H1 (cell line): ENCODE data around the gene DAGLA. TPM values are rescaled to one million over a fixed set of nuclear protein-coding genes. Genes with fewer than 3 reads are reported as not detected.

Source experiments
- CTCF ChIA-PET: fragments of 300-600 bp; sonication (Branson Sonifier 250); formaldehyde crosslinking; loops from one replicate; lab custom pipeline; 2021; ENCODE audit not compliant: partially characterized antibody; lab: Charles Lee
- POLR2A ChIA-PET: fragments of 300-600 bp; sonication (Branson Sonifier 250); formaldehyde crosslinking; loops from one replicate; lab custom pipeline; 2021; ENCODE audit warnings: inconsistent platforms; ENCODE audit not compliant: partially characterized antibody; lab: Charles Lee
- DNase-seq, 2 experiments: peaks; one replicate each; pipeline versions ENCODE4 v3.0.0 to v3.0.0-alpha.2; 2010 to 2022; ENCODE audit warnings: low spot score in 2 of 2, low read depth in 1 of 2, mixed read lengths in 1 of 2
- FAIRE-seq: peaks from 2 replicates; lab custom pipeline; 2011; peaks lifted over from hg19 to GRCh38; lab: Jason Lieb, UNC
- H2AFZ ChIP-seq: 2 replicates; pipeline ENCODE4 v1.8.1; 2012; ENCODE audit warnings: low read length, inconsistent platforms
- H2AK5ac ChIP-seq: 2 replicates; pipeline ENCODE4 v1.6.1; 2013; ENCODE audit warnings: low read depth, low read length
- H2BK120ac ChIP-seq: replicated peaks from 2 replicates; pipeline ENCODE3; 2013; ENCODE audit warnings: low read depth, low read length, inconsistent platforms
- H2BK12ac ChIP-seq: 2 replicates; pipeline ENCODE4 v1.6.1; 2013; ENCODE audit warnings: low read depth, low read length
- H2BK15ac ChIP-seq: 2 replicates; pipeline ENCODE4 v1.6.1; 2013; ENCODE audit warnings: low read length
- H2BK20ac ChIP-seq: 2 replicates; pipeline ENCODE4 v1.6.1; 2013; ENCODE audit warnings: low read length
- H2BK5ac ChIP-seq: 2 replicates; pipeline ENCODE4 v1.6.1; 2013; ENCODE audit warnings: low read depth, low read length
- H3K14ac ChIP-seq: 2 replicates; pipeline ENCODE4 v1.6.1; 2013; ENCODE audit warnings: inconsistent platforms; ENCODE audit not compliant: insufficient read length
- H3K18ac ChIP-seq: 2 replicates; pipeline ENCODE4 v1.6.1; 2013; ENCODE audit warnings: low read length; ENCODE audit errors: extremely low read depth
- H3K23ac ChIP-seq: 2 replicates; pipeline ENCODE4 v1.6.1; 2013; ENCODE audit warnings: inconsistent platforms; ENCODE audit not compliant: insufficient read length
- H3K23me2 ChIP-seq: 2 replicates; pipeline ENCODE4 v1.6.1; 2013; ENCODE audit warnings: low read depth, low read length
- H3K27ac ChIP-seq: 2 replicates; pipeline ENCODE4 v1.6.1; 2011; ENCODE audit warnings: low read depth, low read length, inconsistent platforms
- H3K27me3 ChIP-seq, 4 experiments: replicated peaks in 1 of 4; 1 replicate in 1 of 4; 2 replicates in 3 of 4; pipeline versions ENCODE4 v1.6.1 to v1.8.1; 2011 to 2013; ENCODE audit warnings: low read length in 3 of 4, mild to moderate bottlenecking in 3 of 4, inconsistent platforms in 2 of 4, mixed read lengths in 2 of 4, moderate library complexity in 1 of 4; ENCODE audit not compliant: control insufficient read depth in 3 of 4, insufficient read depth in 3 of 4; ENCODE audit errors: extremely low read depth in 1 of 4
- H3K36me3 ChIP-seq, 4 experiments: 2 replicates each; pipeline versions ENCODE4 v1.6.1 to v1.8.1; 2011 to 2013; ENCODE audit warnings: mild to moderate bottlenecking in 4 of 4, low read length in 3 of 4, moderate library complexity in 2 of 4, control low read depth in 1 of 4, inconsistent platforms in 1 of 4; ENCODE audit not compliant: insufficient read depth in 4 of 4, control insufficient read depth in 2 of 4
- H3K4ac ChIP-seq: replicated peaks from 2 replicates; pipeline ENCODE3; 2013; ENCODE audit warnings: low read length, low read depth, mixed read lengths, inconsistent platforms; ENCODE audit not compliant: insufficient read length
- H3K4me1 ChIP-seq, 4 experiments: replicated peaks in 1 of 4; 1 replicate in 1 of 4; 2 replicates in 3 of 4; pipeline versions ENCODE4 v1.6.1 to v1.8.1; 2011 to 2013; ENCODE audit warnings: low read length in 3 of 4, inconsistent platforms in 2 of 4, mixed read lengths in 1 of 4; ENCODE audit not compliant: insufficient read depth in 4 of 4, control insufficient read depth in 3 of 4
- H3K4me2 ChIP-seq, 2 experiments: 2 replicates each; pipeline versions ENCODE4 v1.6.1 to v1.8.1; 2011 to 2013; ENCODE audit warnings: low read depth in 2 of 2, low read length in 2 of 2, control low read depth in 1 of 2, inconsistent platforms in 1 of 2, mild to moderate bottlenecking in 1 of 2; ENCODE audit not compliant: insufficient read depth in 1 of 2
- H3K4me3 ChIP-seq, 4 experiments: fragments of 200-600, 300-600 bp in 1 of 4; sonication (generic), shearing (Covaris generic), sonication (Bioruptor Twin) in 1 of 4; 2 replicates each; pipeline versions ENCODE4 v1.5.1 to v1.8.1; 2011 to 2016; ENCODE audit warnings: low read length in 4 of 4, low read depth in 3 of 4, control low read depth in 2 of 4, inconsistent platforms in 2 of 4, mild to moderate bottlenecking in 2 of 4, mixed read lengths in 1 of 4, moderate library complexity in 1 of 4; ENCODE audit not compliant: insufficient read depth in 2 of 4; ENCODE audit errors: extremely low read depth in 1 of 4
- H3K56ac ChIP-seq: replicated peaks from 2 replicates; pipeline ENCODE3; 2013; ENCODE audit warnings: low read depth, mild to moderate bottlenecking, mixed read lengths, low read length, inconsistent platforms; ENCODE audit not compliant: insufficient read length
- H3K79me1 ChIP-seq: 2 replicates; pipeline ENCODE4 v1.6.1; 2013; ENCODE audit warnings: low read depth, low read length, control low read depth
- H3K79me2 ChIP-seq, 2 experiments: 2 replicates each; pipeline versions ENCODE4 v1.6.1 to v1.8.1; 2012 to 2013; ENCODE audit warnings: low read length in 2 of 2, mild to moderate bottlenecking in 2 of 2, inconsistent platforms in 1 of 2; ENCODE audit not compliant: insufficient read depth in 2 of 2, control insufficient read depth in 1 of 2
- H3K9ac ChIP-seq, 4 experiments: replicated peaks in 1 of 4; 1 replicate in 1 of 4; 2 replicates in 3 of 4; pipeline versions ENCODE4 v1.6.1 to v1.8.1; 2011 to 2013; ENCODE audit warnings: low read depth in 3 of 4, low read length in 3 of 4, control low read depth in 2 of 4, mild to moderate bottlenecking in 2 of 4, moderate library complexity in 2 of 4, inconsistent platforms in 1 of 4; ENCODE audit errors: extremely low read depth in 1 of 4
- H3K9me3 ChIP-seq, 2 experiments: 2 replicates each; pipeline versions ENCODE4 v1.6.1 to v1.8.1; 2012 to 2013; ENCODE audit warnings: mild to moderate bottlenecking in 2 of 2, moderate library complexity in 2 of 2, control low read depth in 1 of 2, inconsistent platforms in 1 of 2, low read depth in 1 of 2, low read length in 1 of 2, mixed read lengths in 1 of 2; ENCODE audit not compliant: insufficient read depth in 2 of 2
- H4K20me1 ChIP-seq, 2 experiments: replicated peaks in 1 of 2; 2 replicates each; pipeline versions ENCODE3 to v1.8.1; 2011 to 2013; ENCODE audit warnings: inconsistent platforms in 2 of 2, low read length in 2 of 2, mild to moderate bottlenecking in 1 of 2; ENCODE audit not compliant: insufficient read depth in 2 of 2, control insufficient read depth in 1 of 2
- H4K5ac ChIP-seq: 2 replicates; pipeline ENCODE4 v1.6.1; 2013; ENCODE audit warnings: low read length, low read depth, mixed read lengths, inconsistent platforms; ENCODE audit not compliant: insufficient read length
- H4K8ac ChIP-seq: 2 replicates; pipeline ENCODE4 v1.8.0; 2013; ENCODE audit warnings: mild to moderate bottlenecking, moderate library complexity, low read length, inconsistent platforms; ENCODE audit not compliant: insufficient read depth; ENCODE audit errors: extremely low read depth
- H4K91ac ChIP-seq: replicated peaks from 2 replicates; pipeline ENCODE3; 2013; ENCODE audit warnings: low read length, mixed read lengths, inconsistent platforms; ENCODE audit not compliant: insufficient read length
- ASH2L ChIP-seq: fragments of 200-600, 300-600 bp; sonication (generic); IDR thresholded peaks from one replicate; pipeline ENCODE4 v1.7.1; 2017; ENCODE audit warnings: low read length
- JUN ChIP-seq: IDR thresholded peaks from 2 replicates; pipeline ENCODE4 v1.6.1; 2011; ENCODE audit warnings: low read depth, mild to moderate bottlenecking, improper control_type of control experiment, low read length
- MAFK ChIP-seq: IDR thresholded peaks from 2 replicates; pipeline ENCODE4 v1.6.1; 2012; ENCODE audit warnings: low read depth, mild to moderate bottlenecking, improper control_type of control experiment, low read length
- RAD21 ChIP-seq, 2 experiments: IDR thresholded peaks in 1 of 2; conservative IDR thresholded peaks in 1 of 2; 2 replicates each; pipeline ENCODE4 v1.6.1; 2011; ENCODE audit warnings: low read depth in 2 of 2, low read length in 2 of 2, improper control_type of control experiment in 1 of 2, inconsistent platforms in 1 of 2, mild to moderate bottlenecking in 1 of 2, moderate library complexity in 1 of 2
- RNF2 ChIP-seq: fragments of 200-900, 300-1000 bp; sonication (generic); IDR thresholded peaks from 2 replicates; pipeline ENCODE4 v1.7.1; 2016; ENCODE audit warnings: borderline replicate concordance, low read depth, mild to moderate bottlenecking, antibody characterized with exemption, low read length; ENCODE audit not compliant: poor library complexity, severe bottlenecking; ENCODE audit errors: missing control alignments
- SIN3A ChIP-seq, 2 experiments: IDR thresholded peaks in 1 of 2; conservative IDR thresholded peaks in 1 of 2; 2 replicates each; pipeline ENCODE4 v1.6.1; 2011 to 2012; ENCODE audit warnings: low read length in 2 of 2, improper control_type of control experiment in 1 of 2, low read depth in 1 of 2, mild to moderate bottlenecking in 1 of 2
- SRF ChIP-seq: IDR thresholded peaks from 2 replicates; pipeline ENCODE4 v1.6.1; 2011; ENCODE audit warnings: mild to moderate bottlenecking, low read depth, low read length, moderate library complexity
- TBP ChIP-seq: IDR thresholded peaks from 2 replicates; pipeline ENCODE4 v1.6.1; 2011; ENCODE audit warnings: low read depth, low read length, improper control_type of control experiment
- whole genome bisulfite sequencing, 2 experiments: shearing (Covaris generic) in 1 of 2; methylation state at CpG; one replicate each; pipeline versions ENCODE4 v1.1.6 to v1.1.7; 2013 to 2015; ENCODE audit warnings: low lambda C conversion rate in 2 of 2, mixed read lengths in 2 of 2, inconsistent platforms in 1 of 2, low coverage in 1 of 2, missing lambda C conversion rate in 1 of 2; ENCODE audit not compliant: insufficient replicate concordance in 2 of 2, insufficient coverage in 1 of 2, insufficient read length in 1 of 2; ENCODE audit errors: extremely low coverage in 1 of 2, missing lambda C conversion rate in 1 of 2; 5-methylcytosine and 5-hydroxymethylcytosine counted together
- polyA plus RNA-seq, 7 experiments: library from polyadenylated mRNA; depleted of rRNA in 3 of 7; stranded (reverse) in 5 of 7; unstranded in 2 of 7; fragments of >200 nt in 5 of 7; fragments of 200-250 nt in 2 of 7; gene quantifications; 1 replicate in 5 of 7; 2 replicates in 1 of 7; 4 replicates in 1 of 7; pipeline versions ENCODE4 v1.2.1 to v1.2.3, GENCODE V29; 2011 to 2013; ENCODE audit warnings: missing spikeins in 2 of 7, mixed read lengths in 2 of 7
- total RNA-seq: library from RNA; stranded (reverse); fragmentation: NEBNext Ultra II Directional; extraction: Animal tissue kit (Norgen Biotek cat#: 25700); gene quantifications from 2 replicates; pipeline ENCODE4 v1.2.1, GENCODE V29; 2021

The DAGLA gene
- total and polyA plus RNA-seq, 2 of the 8 experiments (the other 6 are each of a cell fraction or from before 2014, with no cell fraction given), result 3.6 to 6.6 TPM

DNA sequence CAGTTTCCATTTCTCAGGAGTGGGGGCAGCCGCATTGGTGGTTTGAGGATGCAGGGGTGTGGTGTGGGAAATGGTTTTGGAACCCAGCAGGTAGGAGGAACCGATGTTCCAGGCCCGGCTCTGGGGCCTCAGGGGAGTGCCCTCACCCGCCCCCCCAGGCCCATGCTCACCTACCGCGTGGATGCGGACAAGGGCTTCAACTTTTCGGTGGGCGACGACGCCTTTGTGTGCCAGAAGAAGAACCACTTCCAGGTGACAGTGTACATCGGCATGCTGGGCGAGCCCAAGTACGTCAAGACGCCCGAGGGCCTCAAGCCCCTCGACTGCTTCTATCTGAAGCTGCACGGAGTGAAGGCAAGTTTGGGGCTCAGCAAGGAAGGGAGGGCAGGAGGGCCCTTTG, 93.6 kb downstream of the DAGLA start:
- Histone ChIP-seq H3K56ac (no peak overlapping the region), H3K79me2 (no peaks in the 10 kb centered on the region), H3K79me1 (no peaks in the 10 kb centered on the region), H3K4me1 (peaks cover 0 to 26% (median 16%) of the 10 kb centered on the region in 4 experiments; a peak in 6 of 7 replicates), H3K4ac (no peak overlapping the region), H3K14ac (no peak overlapping the region), H3K9ac (no peak overlapping the region), H2BK120ac (no peak overlapping the region), H2AFZ (no peak overlapping the region), H3K27ac (no peak overlapping the region), H3K9me3 (no peaks in the 10 kb centered on the region), H3K18ac (no peak overlapping the region), H3K23ac (no peak overlapping the region), H3K4me2 (no peak overlapping the region), H3K27me3 (no peaks in the 10 kb centered on the region; a peak in 1 of 7 replicates), H4K5ac (no peak overlapping the region), H2BK15ac (no peak overlapping the region), H3K23me2 (no peaks in the 10 kb centered on the region), H4K8ac (no peak overlapping the region), H4K20me1 (no peaks in the 10 kb centered on the region), H3K4me3 (no peak overlapping the region), H2BK5ac (no peak overlapping the region), H4K91ac (no peak overlapping the region), H2BK20ac (no peak overlapping the region; the same call in 1 of the 2 replicates), H3K36me3 (no peaks in the 10 kb centered on the region), H2AK5ac (0 out of 2 replicates have a peak overlapping the region, but pooled peaks have one; percentile 75), H2BK12ac (no peak overlapping the region)
- TF ChIP-seq ASH2L, result no peak
- no peak for TF ChIP-seq RNF2
- no peak for TF ChIP-seq RAD21 (IDR thresholded peaks at IDR 0.05 in 1 of 2, conservative IDR thresholded peaks at IDR 0.05 in 1 of 2; ENCODE audit: low read depth in 2 of 2, low read length in 2 of 2)
- no peak for TF ChIP-seq SIN3A (conservative IDR thresholded peaks at IDR 0.05 in 1 of 2, IDR thresholded peaks at IDR 0.05 in 1 of 2; ENCODE audit: low read depth in 1 of 2, low read length in 2 of 2)
- no peak for TF ChIP-seq MAFK
- no peak for TF ChIP-seq SRF
- no peak for TF ChIP-seq TBP
- TF ChIP-seq JUN, result no peak
- WGBS, 2 experiments, result 91% methylated on average over 18 of the region's 18 CpGs; no CpG with 5 or more reads in 1 of the 2 experiments
- FAIRE-seq, result no peak
- DNase-seq, result no peak
- POLR2A ChIA-PET, result interaction anchor here (0.8 to 4.0 kb wide), 2 partner anchors 15 to 192 kb away, joined by 3 to 16 read pairs; no protein-coding TSS in a partner anchor
- CTCF ChIA-PET, result interaction anchor here (1.2 to 4.9 kb wide), 2 partner anchors 14 to 25 kb away, joined by 3 to 52 read pairs; no protein-coding TSS in a partner anchor
